Calu3 (cell line): ENCODE results near the gene FRS3. TPM values are rescaled to one million over a fixed set of nuclear protein-coding genes. Genes with fewer than 3 reads are reported as not detected.

ENCODE experiments used
- BruUV-seq: library from RNA; stranded (reverse); fragments of 400-500 nt; replicated peaks from 2 replicates; lab custom pipeline; 2021; lab: Mats Ljungman, UMichigan
- CTCF ChIA-PET: fragments of 300-600 bp; sonication (Branson Sonifier 250); formaldehyde crosslinking; loops from one replicate; lab custom pipeline; 2022; ENCODE audit warnings: antibody characterized with exemption; lab: Charles Lee
- DNase-seq: peaks from one replicate; pipeline ENCODE4 v3.0.0; 2022
- H3K27ac Mint-ChIP-seq: one replicate; pipeline ENCODE4 v1.8.0; 2022; ENCODE audit warnings: mixed read lengths; ENCODE audit not compliant: unreplicated experiment
- H3K27me3 Mint-ChIP-seq: one replicate; pipeline ENCODE4 v1.8.0; 2022; ENCODE audit warnings: mixed read lengths; ENCODE audit not compliant: unreplicated experiment
- H3K36me3 Mint-ChIP-seq: one replicate; pipeline ENCODE4 v1.8.0; 2022; ENCODE audit warnings: mild to moderate bottlenecking, moderate library complexity, mixed read lengths; ENCODE audit not compliant: insufficient read depth, unreplicated experiment
- H3K4me1 Mint-ChIP-seq: one replicate; pipeline ENCODE4 v1.8.0; 2022; ENCODE audit warnings: mild to moderate bottlenecking, low read depth, mixed read lengths; ENCODE audit not compliant: unreplicated experiment
- H3K4me3 Mint-ChIP-seq: one replicate; pipeline ENCODE4 v1.8.0; 2022; ENCODE audit warnings: mild to moderate bottlenecking, low read depth, moderate library complexity, mixed read lengths; ENCODE audit not compliant: unreplicated experiment
- H3K9me3 Mint-ChIP-seq: one replicate; pipeline ENCODE4 v1.8.0; 2022; ENCODE audit warnings: low read depth, mixed read lengths; ENCODE audit not compliant: unreplicated experiment
- CTCF ChIP-seq: fragments of 200-600 bp; IDR thresholded peaks from one replicate; pipeline ENCODE4 v1.8.0; 2022; ENCODE audit warnings: antibody characterized with exemption; ENCODE audit not compliant: unreplicated experiment
- intact Hi-C: fragments of 100-400 bp; cut with micrococcal nuclease; formaldehyde crosslinking; loops from one replicate; pipeline ENCODE4 v1.10.0; 2022; ENCODE audit not compliant: unreplicated experiment
- total RNA-seq: library from RNA; stranded (reverse); gene quantifications from 2 replicates; pipeline ENCODE4 v1.2.3, GENCODE V29; 2022

The FRS3 gene
- total RNA-seq, 1 experiment from 2014 or later, result 6.6 TPM

GRCh38 chr6:41781366-41781730, 1.6 kb upstream of the FRS3 start:
- H3K4me1 Mint-ChIP-seq, result peaks cover 41% of the 10 kb centered on the region
- no peak overlapping the region for H3K27ac Mint-ChIP-seq
- CTCF ChIA-PET, result interaction anchor here (1.3 kb wide), 1 partner anchor 263 kb away, joined by 5 read pairs; no protein-coding TSS in a partner anchor
- no peak for TF ChIP-seq CTCF
- H3K9me3 Mint-ChIP-seq, result no peaks in the 10 kb centered on the region
- no peaks in the 10 kb centered on the region for H3K27me3 Mint-ChIP-seq
- H3K36me3 Mint-ChIP-seq, result peaks cover 46% of the 10 kb centered on the region
- H3K4me3 Mint-ChIP-seq, result peak overlapping the region; percentile 77
- DNase-seq, result no peak
- intact Hi-C loops, result loop anchor here (10.0 kb wide), 1 partner anchor 433 kb away; the partner anchor contains the start of gene MRPS10
- TSS peak; percentile 20 for BruUV-seq

- peak; percentile 60 for DNase-seq
- no peak for TF ChIP-seq CTCF
- Mint-ChIP-seq H3K27me3 (no peaks in the 10 kb centered on the region), H3K4me3 (peak within 1 kb of the TSS; percentile 77), H3K4me1 (peaks cover 41% of the 10 kb centered on the region), H3K9me3 (no peaks in the 10 kb centered on the region), H3K27ac (peak within 1 kb of the TSS; percentile 60), H3K36me3 (peaks cover 40% of the 10 kb centered on the region)
- CTCF ChIA-PET, result interaction anchor here (0.6 to 1.3 kb wide), 3 partner anchors 261 to 383 kb away, joined by 3 to 5 read pairs (median 3); no protein-coding TSS in a partner anchor
- intact Hi-C loops, result loop anchor here (1.0 to 10.0 kb wide), 2 partner anchors 264 to 434 kb away; partner anchors contain the start of gene MRPS10
- no TSS peak for BruUV-seq
Observed at GRCh38 chr6:41780551-41781365, 1.1 kb upstream of the FRS3 start, which contains the start of gene PRICKLE4. TSS of gene PRICKLE4 (plus strand) at chr6:41780782. CDS start at chr6:41783474, 2,692 bp downstream.

- Mint-ChIP-seq H3K36me3 (peaks cover 37% of the 10 kb centered on the region), H3K4me1 (peaks cover 29% of the 10 kb centered on the region), H3K27me3 (no peaks in the 10 kb centered on the region), H3K27ac (peak overlapping the region; percentile 60), H3K9me3 (no peaks in the 10 kb centered on the region), H3K4me3 (peak overlapping the region; percentile 77)
- no TSS peak for BruUV-seq
- intact Hi-C loops, result loop anchor here (5.0 kb wide), 2 partner anchors 177 to 412 kb away; no protein-coding TSS in a partner anchor
- no peak for TF ChIP-seq CTCF
- CTCF ChIA-PET, result interaction anchor here (0.5 kb wide), 1 partner anchor 133 kb away, joined by 3 read pairs; no protein-coding TSS in a partner anchor
- DNase-seq, result no peak
Observed at GRCh38 chr6:41779336-41779735, 364 bp downstream of the FRS3 start.

DNA sequence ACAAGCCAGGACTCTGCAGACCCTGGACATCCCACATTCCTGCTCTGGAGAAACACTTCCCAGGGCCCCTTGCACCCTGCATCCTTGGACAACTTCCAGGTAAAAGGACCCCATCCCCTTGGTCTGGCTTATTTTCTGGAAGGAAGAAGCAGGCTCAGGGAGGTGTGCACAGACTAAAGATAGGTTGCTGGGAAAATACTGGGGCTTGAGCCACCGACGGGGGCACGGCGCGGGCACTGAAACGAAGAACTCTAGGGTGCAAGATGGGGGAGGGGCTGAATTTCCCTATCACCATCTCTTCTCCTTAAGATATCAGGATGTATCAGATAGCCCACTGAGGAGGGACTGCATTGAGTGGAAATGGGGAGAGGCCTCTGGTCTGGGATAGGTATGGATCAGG, 805 bp downstream of the FRS3 start:
- Mint-ChIP-seq H3K27me3 (no peaks in the 10 kb centered on the region), H3K36me3 (peaks cover 37% of the 10 kb centered on the region), H3K27ac (peak overlapping the region; percentile 60), H3K4me1 (peaks cover 24% of the 10 kb centered on the region), H3K4me3 (peak overlapping the region; percentile 77), H3K9me3 (no peaks in the 10 kb centered on the region)
- CTCF ChIA-PET, result interaction anchor here (1.2 kb wide), 1 partner anchor 7 kb away, joined by 3 read pairs; no protein-coding TSS in a partner anchor
- no peak for TF ChIP-seq CTCF
- TSS peak; percentile 43 for BruUV-seq
- intact Hi-C loops, result loop anchor here (5.0 kb wide), 2 partner anchors 177 to 412 kb away; no protein-coding TSS in a partner anchor
- no peak for DNase-seq
